ENCODE results near the gene CCDC124. TPM values are rescaled to one million over a fixed set of nuclear protein-coding genes. Genes with fewer than 3 reads are reported as not detected.
"Not testable (repeated sequence)": the region's sequence is repeated elsewhere in the genome, so short reads cannot be mapped to it uniquely, and the experiment has no call there.

The CCDC124 gene
- total and polyA plus RNA-seq, 5 donors from 2014 or later = 29.6 to 42.7 (median 33.5) TPM

- H3K9me3 Mint-ChIP-seq = no peaks in the 10 kb centered on the region
- ATAC-seq (ENCODE audit: low read depth in 2 of 2) (no peak), DNase-seq (no peak)
- Histone ChIP-seq H3K36me3 (ENCODE audit: control insufficient read depth, insufficient read depth, low read length) (no peaks in the 10 kb centered on the region), H3K4me1 (ENCODE audit: control insufficient read depth, insufficient read depth, low read length, poor library complexity, severe bottlenecking) (no peaks in the 10 kb centered on the region), H3K9me3 (ENCODE audit: control insufficient read depth in 2 of 2, low read length in 2 of 2) (no peaks in the 10 kb centered on the region), H3K27ac (ENCODE audit: insufficient read depth, low read length, poor library complexity, severe bottlenecking) (no peak overlapping the region), H3K4me3 (ENCODE audit: low read depth, low read length) (no peak overlapping the region), H3K27me3 (ENCODE audit: control insufficient read depth, insufficient read depth, low read length) (no peaks in the 10 kb centered on the region)
- H3K27ac Mint-ChIP-seq = peak overlapping the region in 1 of 3 donors; percentile 82
- no peak overlapping the region for H3K4me3 Mint-ChIP-seq
- peaks cover 29% of the 10 kb centered on the region for H3K27me3 Mint-ChIP-seq
- no peaks in the 10 kb centered on the region for H3K36me3 Mint-ChIP-seq
- H3K4me1 Mint-ChIP-seq = no peaks in the 10 kb centered on the region
Observed at GRCh38 chr19:17902701-17903100, 30.1 kb upstream of the CCDC124 start.

DNA sequence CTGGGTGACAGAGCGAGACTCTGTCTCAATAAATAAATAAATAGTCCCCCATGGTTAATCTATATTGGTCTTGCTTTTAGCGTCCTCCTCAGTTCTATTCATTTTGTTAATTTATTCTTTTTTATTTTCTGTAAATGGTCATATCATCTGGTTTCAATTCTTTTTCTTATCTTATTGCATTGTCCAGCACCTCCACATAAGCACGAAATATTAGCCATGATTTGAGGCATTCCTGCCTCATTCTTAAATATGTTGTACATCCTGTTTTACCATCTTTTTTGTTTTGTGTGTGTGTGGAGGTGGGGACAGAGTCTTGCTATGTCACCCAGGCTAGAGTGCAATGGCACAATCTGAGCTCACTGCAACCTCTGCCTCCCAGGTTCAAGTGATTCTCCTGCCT, 24.6 kb upstream of the CCDC124 start:
- Mint-ChIP-seq H3K9me3 (peaks cover 0 to 5% (median 0%) of the 10 kb centered on the region in 7 donors), H3K4me1 (no peaks in the 10 kb centered on the region), H3K36me3 (no peaks in the 10 kb centered on the region), H3K27ac (no peak overlapping the region), H3K4me3 (peak overlapping the region in 1 of 4 donors; percentile 38), H3K27me3 (peaks cover 10% of the 10 kb centered on the region)
- Histone ChIP-seq H3K4me1 (ENCODE audit: control insufficient read depth, insufficient read depth, low read length, poor library complexity, severe bottlenecking) (no peaks in the 10 kb centered on the region), H3K36me3 (ENCODE audit: control insufficient read depth, insufficient read depth, low read length) (no peaks in the 10 kb centered on the region), H3K4me3 (ENCODE audit: low read depth, low read length) (no peak overlapping the region), H3K27me3 (ENCODE audit: control insufficient read depth, insufficient read depth, low read length) (no peaks in the 10 kb centered on the region), H3K9me3 (ENCODE audit: control insufficient read depth in 2 of 2, low read length in 2 of 2) (peaks cover 5 to 8% of the 10 kb centered on the region in 2 experiments), H3K27ac (ENCODE audit: insufficient read depth, low read length, poor library complexity, severe bottlenecking) (no peak overlapping the region)
- no peak for ATAC-seq (ENCODE audit: low read depth in 2 of 2)
- no peak for DNase-seq

GRCh38 chr19:17909003-17909732, 23.6 kb upstream of the CCDC124 start:
- Histone ChIP-seq H3K4me3 (ENCODE audit: low read depth, low read length) (no peak overlapping the region), H3K36me3 (ENCODE audit: control insufficient read depth, insufficient read depth, low read length) (no peaks in the 10 kb centered on the region), H3K27me3 (ENCODE audit: control insufficient read depth, insufficient read depth, low read length) (no peaks in the 10 kb centered on the region), H3K4me1 (ENCODE audit: control insufficient read depth, insufficient read depth, low read length, poor library complexity, severe bottlenecking) (no peaks in the 10 kb centered on the region), H3K9me3 (ENCODE audit: control insufficient read depth in 2 of 2, low read length in 2 of 2) (peaks cover 8% of the 10 kb centered on the region in 2 experiments), H3K27ac (ENCODE audit: insufficient read depth, low read length, poor library complexity, severe bottlenecking) (no peak overlapping the region)
- Mint-ChIP-seq H3K9me3 (peaks cover 0 to 14% (median 1%) of the 10 kb centered on the region in 7 donors), H3K27me3 (peaks cover 5% of the 10 kb centered on the region), H3K4me3 (no peak overlapping the region), H3K36me3 (no peaks in the 10 kb centered on the region), H3K4me1 (no peaks in the 10 kb centered on the region), H3K27ac (no peak overlapping the region)
- DNase-seq = no peak
- no peak for ATAC-seq (ENCODE audit: low read depth in 2 of 2)

DNA sequence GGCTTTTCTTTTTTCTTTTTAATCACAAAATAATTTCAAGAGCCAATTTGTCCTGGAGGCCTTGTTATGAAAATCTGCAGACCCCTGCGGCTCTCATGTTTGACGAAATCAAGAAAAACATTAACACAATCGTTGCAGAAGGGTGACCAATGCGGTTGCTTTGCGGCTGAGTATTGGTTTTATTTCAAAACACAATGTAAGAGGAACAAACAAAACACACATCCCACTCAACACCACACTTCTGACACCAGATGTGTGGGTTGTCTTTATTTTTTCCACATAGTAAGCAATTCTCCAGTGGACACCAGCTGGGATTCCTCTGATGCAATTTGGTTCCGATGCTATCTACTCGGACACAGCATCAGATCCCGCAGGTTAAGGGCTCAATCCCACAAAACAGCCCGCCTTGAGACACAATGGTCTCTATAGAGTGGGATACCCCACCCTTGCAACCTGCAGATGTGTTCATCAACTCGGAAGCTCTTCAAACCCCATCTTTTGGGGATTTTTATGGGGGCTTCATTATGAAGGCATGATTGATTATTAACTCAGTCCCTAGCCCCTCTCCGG, 21.9 kb upstream of the CCDC124 start:
- Histone ChIP-seq H3K4me3 (ENCODE audit: low read depth, low read length) (no peak overlapping the region), H3K27me3 (ENCODE audit: control insufficient read depth, insufficient read depth, low read length) (no peaks in the 10 kb centered on the region), H3K27ac (ENCODE audit: insufficient read depth, low read length, poor library complexity, severe bottlenecking) (no peak overlapping the region), H3K36me3 (ENCODE audit: control insufficient read depth, insufficient read depth, low read length) (no peaks in the 10 kb centered on the region), H3K4me1 (ENCODE audit: control insufficient read depth, insufficient read depth, low read length, poor library complexity, severe bottlenecking) (no peaks in the 10 kb centered on the region), H3K9me3 (ENCODE audit: control insufficient read depth in 2 of 2, low read length in 2 of 2) (peaks cover 8% of the 10 kb centered on the region in 2 experiments)
- Mint-ChIP-seq H3K27me3 (peaks cover 5% of the 10 kb centered on the region), H3K4me1 (no peaks in the 10 kb centered on the region), H3K36me3 (no peaks in the 10 kb centered on the region), H3K27ac (no peak overlapping the region), H3K9me3 (peaks cover 0 to 14% (median 2%) of the 10 kb centered on the region in 7 donors), H3K4me3 (no peak overlapping the region)
- ATAC-seq (ENCODE audit: low read depth in 2 of 2) (no peak), DNase-seq (no peak)

DNA sequence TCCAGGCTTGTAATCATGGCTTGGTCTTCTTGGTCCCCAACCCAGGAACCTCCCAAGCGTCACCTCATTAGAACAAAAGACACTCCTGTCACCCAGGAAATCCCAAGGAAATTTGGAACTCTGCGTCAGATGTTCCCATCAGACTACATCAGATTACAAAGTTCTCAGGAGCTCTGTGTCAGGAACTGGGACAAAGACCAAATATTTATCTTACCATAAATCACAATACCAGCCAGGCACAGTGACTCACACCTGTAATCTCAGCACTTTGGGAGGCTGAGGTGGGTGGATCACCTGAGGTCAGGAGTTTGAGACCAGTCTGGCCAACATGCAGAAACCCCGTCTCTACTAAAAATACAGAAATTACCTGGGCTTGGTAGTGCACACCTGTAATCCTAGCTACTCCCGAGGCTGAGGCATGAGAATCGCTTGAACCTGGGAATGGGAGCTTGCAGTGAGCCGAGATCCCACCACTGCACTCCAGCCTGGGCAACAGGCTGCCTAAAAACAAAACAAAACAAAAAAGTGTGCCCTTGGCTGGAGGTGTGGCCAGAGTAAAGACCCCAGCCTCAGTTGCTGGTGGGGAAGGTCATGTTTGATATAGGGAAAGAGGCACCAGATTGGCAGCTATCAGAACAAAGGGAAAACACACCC, 16.7 kb upstream of the CCDC124 start:
- DNase-seq = no peak

GRCh38 chr19:17918151-17918550, 14.7 kb upstream of the CCDC124 start:
- not testable (repeated sequence) for H3K4me3 Mint-ChIP-seq; ATAC-seq (ENCODE audit: low read depth in 2 of 2); H3K4me1 ChIP-seq (ENCODE audit: control insufficient read depth, insufficient read depth, low read length, poor library complexity, severe bottlenecking); H3K36me3 ChIP-seq (ENCODE audit: control insufficient read depth, insufficient read depth, low read length); H3K4me1 Mint-ChIP-seq; H3K9me3 ChIP-seq (ENCODE audit: control insufficient read depth in 2 of 2, low read length in 2 of 2); DNase-seq; H3K36me3 Mint-ChIP-seq; H3K27me3 ChIP-seq (ENCODE audit: control insufficient read depth, insufficient read depth, low read length); H3K4me3 ChIP-seq (ENCODE audit: low read depth, low read length); H3K27ac ChIP-seq (ENCODE audit: insufficient read depth, low read length, poor library complexity, severe bottlenecking); H3K27ac Mint-ChIP-seq; H3K27me3 Mint-ChIP-seq
- peaks cover 0 to 14% (median 2%) of the 10 kb centered on the region in 7 donors for H3K9me3 Mint-ChIP-seq

More for the DNA sequence above, 16.7 kb upstream of the CCDC124 start:
- Histone ChIP-seq H3K27me3 (ENCODE audit: control insufficient read depth, insufficient read depth, low read length) (no peaks in the 10 kb centered on the region), H3K36me3 (ENCODE audit: control insufficient read depth, insufficient read depth, low read length) (no peaks in the 10 kb centered on the region), H3K27ac (ENCODE audit: insufficient read depth, low read length, poor library complexity, severe bottlenecking) (no peak overlapping the region), H3K9me3 (ENCODE audit: control insufficient read depth in 2 of 2, low read length in 2 of 2) (peaks cover 0 to 4% of the 10 kb centered on the region in 2 experiments), H3K4me1 (ENCODE audit: control insufficient read depth, insufficient read depth, low read length, poor library complexity, severe bottlenecking) (no peaks in the 10 kb centered on the region), H3K4me3 (ENCODE audit: low read depth, low read length) (no peak overlapping the region)
- no peak for ATAC-seq (ENCODE audit: low read depth in 2 of 2)
- no peaks in the 10 kb centered on the region for H3K4me1 Mint-ChIP-seq
- peaks cover 0 to 14% (median 2%) of the 10 kb centered on the region in 7 donors for H3K9me3 Mint-ChIP-seq
- no peaks in the 10 kb centered on the region for H3K27me3 Mint-ChIP-seq
- no peak overlapping the region for H3K4me3 Mint-ChIP-seq
- H3K36me3 Mint-ChIP-seq = no peaks in the 10 kb centered on the region
- no peak overlapping the region for H3K27ac Mint-ChIP-seq

GRCh38 chr19:17919122-17919521, 13.7 kb upstream of the CCDC124 start:
- not testable (repeated sequence) for H3K9me3 Mint-ChIP-seq; H3K27ac ChIP-seq (ENCODE audit: insufficient read depth, low read length, poor library complexity, severe bottlenecking); H3K4me1 ChIP-seq (ENCODE audit: control insufficient read depth, insufficient read depth, low read length, poor library complexity, severe bottlenecking); H3K4me1 Mint-ChIP-seq; H3K27me3 Mint-ChIP-seq; H3K36me3 Mint-ChIP-seq; DNase-seq; H3K27me3 ChIP-seq (ENCODE audit: control insufficient read depth, insufficient read depth, low read length); H3K9me3 ChIP-seq (ENCODE audit: control insufficient read depth in 2 of 2, low read length in 2 of 2); H3K4me3 Mint-ChIP-seq; H3K27ac Mint-ChIP-seq; ATAC-seq (ENCODE audit: low read depth in 2 of 2); H3K36me3 ChIP-seq (ENCODE audit: control insufficient read depth, insufficient read depth, low read length); H3K4me3 ChIP-seq (ENCODE audit: low read depth, low read length)
